IPS-11a (cell line): ENCODE results near the gene DAP.
"Not testable (repeated sequence)": the region's sequence is repeated elsewhere in the genome, so short reads cannot be mapped to it uniquely, and the experiment has no call there.

Experiments used
- H3K4me3 ChIP-seq: one replicate; pipeline ENCODE4 v1.5.1; 2013; ENCODE audit warnings: low read depth, low read length, control low read depth

DAP gene

GRCh38 chr5:10761185-10761932, at the start of gene DAP:
Gene DAP, minus strand, starts transcription at chr5:10761234. Its CDS starts 166 bp downstream, at chr5:10761068.
- peak within 1 kb of the TSS; percentile 67 for H3K4me3 ChIP-seq

- no peak overlapping the region for H3K4me3 ChIP-seq
Observed at GRCh38 chr5:10808347-10809226, 47.6 kb upstream of the DAP start.

GRCh38 chr5:10801931-10802666, 41.1 kb upstream of the DAP start:
- no peak overlapping the region for H3K4me3 ChIP-seq

- H3K4me3 ChIP-seq, result no peak overlapping the region
Observed at GRCh38 chr5:10800852-10801251, 39.8 kb upstream of the DAP start.

- no peak overlapping the region for H3K4me3 ChIP-seq
Observed at GRCh38 chr5:10797261-10797660, 36.2 kb upstream of the DAP start.

GRCh38 chr5:10793785-10794184, 32.8 kb upstream of the DAP start:
- no peak overlapping the region for H3K4me3 ChIP-seq

GRCh38 chr5:10792336-10792735, 31.3 kb upstream of the DAP start:
- H3K4me3 ChIP-seq, result no peak overlapping the region

- no peak overlapping the region for H3K4me3 ChIP-seq
Observed at GRCh38 chr5:10789726-10790125, 28.7 kb upstream of the DAP start.

GRCh38 chr5:10789021-10789420, 28.0 kb upstream of the DAP start:
- no peak overlapping the region for H3K4me3 ChIP-seq

GRCh38 chr5:10788358-10788757, 27.3 kb upstream of the DAP start:
- H3K4me3 ChIP-seq, result no peak overlapping the region

GRCh38 chr5:10786835-10787234, 25.8 kb upstream of the DAP start:
- no peak overlapping the region for H3K4me3 ChIP-seq

GRCh38 chr5:10780208-10780607, 19.2 kb upstream of the DAP start:
- H3K4me3 ChIP-seq, result not testable (repeated sequence)

- no peak overlapping the region for H3K4me3 ChIP-seq
Observed at GRCh38 chr5:10779592-10779991, 18.6 kb upstream of the DAP start.

- no peak overlapping the region for H3K4me3 ChIP-seq
Observed at GRCh38 chr5:10778179-10778910, 17.3 kb upstream of the DAP start.

- no peak overlapping the region for H3K4me3 ChIP-seq
Observed at GRCh38 chr5:10775646-10776045, 14.6 kb upstream of the DAP start.

GRCh38 chr5:10772901-10773585, 12.0 kb upstream of the DAP start:
- no peak overlapping the region for H3K4me3 ChIP-seq

GRCh38 chr5:10768328-10768899, 7.4 kb upstream of the DAP start:
- no peak overlapping the region for H3K4me3 ChIP-seq

- no peak overlapping the region for H3K4me3 ChIP-seq
Observed at GRCh38 chr5:10762776-10763500, 1.9 kb upstream of the DAP start.
